ENCODE results near the gene TAF8.

Gene TAF8

GRCh38 chr6:42051268-42051653, 937 bp downstream of the TAF8 start:
- DNase-seq (ENCODE audit: low read depth in 2 of 2), result no peak

GRCh38 chr6:42053601-42054000, 3.3 kb downstream of the TAF8 start:
- DNase-seq (ENCODE audit: low read depth in 2 of 2), result no peak

- DNase-seq (ENCODE audit: low read depth in 2 of 2), result no peak
These were observed 9.4 kb downstream of the TAF8 start for GRCh38 chr6:42059743-42060142.

DNA sequence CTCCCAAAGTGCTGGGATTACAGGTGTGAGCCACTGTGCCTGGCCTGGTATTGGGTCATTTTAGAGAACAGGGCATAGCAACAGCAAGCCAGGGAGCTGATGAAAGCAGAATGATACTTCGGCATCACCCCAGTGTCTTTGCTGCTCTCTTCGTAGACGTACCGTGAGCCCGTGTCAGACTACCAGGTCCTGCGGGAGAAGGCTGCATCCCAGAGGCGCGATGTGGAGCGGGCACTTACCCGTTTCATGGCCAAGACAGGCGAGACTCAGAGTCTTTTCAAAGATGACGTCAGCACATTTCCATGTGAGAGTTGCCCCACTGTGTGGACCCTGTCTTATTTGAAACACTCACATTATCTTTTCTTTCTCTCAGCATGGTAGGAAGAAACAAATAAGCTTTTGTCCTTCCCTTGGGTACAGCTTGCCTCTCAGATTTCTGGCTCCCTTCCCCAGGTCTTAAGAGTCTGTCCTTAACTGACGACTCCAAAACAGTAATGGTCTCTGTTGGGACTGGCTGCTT, 15.9 kb downstream of the TAF8 start:
- DNase-seq (ENCODE audit: low read depth in 2 of 2), result no peak

DNA sequence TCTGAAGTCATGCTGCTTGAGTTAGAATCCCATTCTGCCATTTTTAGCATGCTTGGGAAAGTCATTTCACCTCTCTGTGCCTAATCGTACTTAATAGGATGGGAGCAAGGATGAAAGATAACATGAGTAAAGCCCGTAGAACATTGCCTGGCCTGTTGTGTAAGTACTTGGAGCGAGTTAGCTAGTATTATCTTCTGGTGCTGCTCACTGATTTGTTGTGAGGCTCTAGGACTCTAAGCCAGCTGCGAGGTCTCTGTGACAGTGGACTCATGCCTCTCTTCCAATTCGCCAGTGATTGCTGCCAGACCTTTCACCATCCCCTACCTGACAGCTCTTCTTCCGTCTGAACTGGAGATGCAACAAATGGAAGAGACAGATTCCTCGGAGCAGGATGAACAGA, 17.8 kb downstream of the TAF8 start:
- no peak for DNase-seq (ENCODE audit: low read depth in 2 of 2)

- DNase-seq (ENCODE audit: low read depth in 2 of 2), result no peak
These were observed 18.7 kb downstream of the TAF8 start for GRCh38 chr6:42068872-42069522.

GRCh38 chr6:42071881-42072583, 21.7 kb downstream of the TAF8 start:
- no peak for DNase-seq (ENCODE audit: low read depth in 2 of 2)

DNA sequence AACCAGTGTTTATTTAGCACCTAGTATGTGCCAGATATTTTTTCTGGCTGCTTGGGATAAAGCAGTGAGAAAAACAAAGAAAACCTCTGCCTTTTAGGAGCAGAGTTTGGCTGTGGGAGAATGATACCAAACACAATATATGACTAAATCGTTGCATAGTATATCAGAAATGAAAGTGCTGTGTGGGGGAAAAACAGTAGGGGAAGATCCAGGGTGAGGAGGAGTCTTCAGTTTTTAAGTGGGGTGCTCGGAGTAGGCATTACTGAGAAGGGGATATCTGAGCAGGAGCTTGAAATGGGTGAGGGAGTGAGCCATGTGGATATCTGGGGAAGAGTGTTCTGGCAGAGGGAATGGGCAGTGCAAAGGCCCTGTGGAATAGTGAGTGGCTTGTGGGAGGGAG, 23.0 kb downstream of the TAF8 start:
- DNase-seq (ENCODE audit: low read depth in 2 of 2), result no peak

- peak; percentile 49 to 58 for DNase-seq (ENCODE audit: low read depth in 2 of 2)
These were observed 25.0 kb downstream of the TAF8 start for GRCh38 chr6:42075159-42075838.

DNA sequence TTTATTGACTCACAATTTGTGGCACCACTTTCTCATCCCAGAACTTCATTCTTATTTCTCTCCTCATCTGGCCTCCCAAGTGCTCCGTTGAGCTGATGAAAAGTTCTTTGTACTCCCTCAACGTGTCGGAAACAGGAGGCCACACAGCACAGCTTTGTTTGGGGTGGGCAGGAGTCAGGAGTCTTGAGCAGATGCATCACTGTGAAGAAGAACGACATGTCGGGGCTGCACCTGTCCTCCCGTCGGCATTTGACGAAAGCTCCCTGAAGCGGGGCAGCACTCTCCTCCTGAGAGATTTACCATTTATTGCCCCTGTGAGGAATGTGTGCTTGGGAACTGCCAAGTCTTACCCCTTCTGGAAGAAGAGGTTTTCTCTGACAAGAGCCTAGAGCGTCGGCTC, 28.1 kb downstream of the TAF8 start:
- DNase-seq (ENCODE audit: low read depth in 2 of 2), result no peak

- DNase-seq (ENCODE audit: low read depth in 2 of 2), result no peak
These were observed 29.7 kb downstream of the TAF8 start for GRCh38 chr6:42079941-42080464.

DNA sequence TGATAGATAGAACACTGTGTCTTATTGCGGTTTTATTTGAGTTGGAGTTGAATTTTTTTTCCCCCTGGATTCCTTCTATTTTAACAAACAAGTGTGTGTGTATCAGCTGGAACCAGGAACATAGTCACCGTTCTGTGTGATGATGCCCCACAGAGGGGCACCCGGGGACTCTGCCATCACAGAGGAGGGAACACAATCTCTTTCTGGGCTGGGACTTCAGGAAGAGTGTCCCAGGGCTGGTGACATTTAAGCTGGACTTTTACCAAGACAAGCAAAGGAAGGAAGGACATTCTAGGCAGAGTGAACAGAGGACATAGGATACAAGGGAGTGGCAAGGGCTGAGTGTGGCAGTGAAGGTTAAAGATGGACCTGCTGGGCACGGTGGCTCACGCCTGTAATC, 33.2 kb downstream of the TAF8 start:
- no peak for DNase-seq (ENCODE audit: low read depth in 2 of 2)

- no peak for DNase-seq (ENCODE audit: low read depth in 2 of 2)
These were observed 34.6 kb downstream of the TAF8 start for GRCh38 chr6:42084889-42085288.

DNA sequence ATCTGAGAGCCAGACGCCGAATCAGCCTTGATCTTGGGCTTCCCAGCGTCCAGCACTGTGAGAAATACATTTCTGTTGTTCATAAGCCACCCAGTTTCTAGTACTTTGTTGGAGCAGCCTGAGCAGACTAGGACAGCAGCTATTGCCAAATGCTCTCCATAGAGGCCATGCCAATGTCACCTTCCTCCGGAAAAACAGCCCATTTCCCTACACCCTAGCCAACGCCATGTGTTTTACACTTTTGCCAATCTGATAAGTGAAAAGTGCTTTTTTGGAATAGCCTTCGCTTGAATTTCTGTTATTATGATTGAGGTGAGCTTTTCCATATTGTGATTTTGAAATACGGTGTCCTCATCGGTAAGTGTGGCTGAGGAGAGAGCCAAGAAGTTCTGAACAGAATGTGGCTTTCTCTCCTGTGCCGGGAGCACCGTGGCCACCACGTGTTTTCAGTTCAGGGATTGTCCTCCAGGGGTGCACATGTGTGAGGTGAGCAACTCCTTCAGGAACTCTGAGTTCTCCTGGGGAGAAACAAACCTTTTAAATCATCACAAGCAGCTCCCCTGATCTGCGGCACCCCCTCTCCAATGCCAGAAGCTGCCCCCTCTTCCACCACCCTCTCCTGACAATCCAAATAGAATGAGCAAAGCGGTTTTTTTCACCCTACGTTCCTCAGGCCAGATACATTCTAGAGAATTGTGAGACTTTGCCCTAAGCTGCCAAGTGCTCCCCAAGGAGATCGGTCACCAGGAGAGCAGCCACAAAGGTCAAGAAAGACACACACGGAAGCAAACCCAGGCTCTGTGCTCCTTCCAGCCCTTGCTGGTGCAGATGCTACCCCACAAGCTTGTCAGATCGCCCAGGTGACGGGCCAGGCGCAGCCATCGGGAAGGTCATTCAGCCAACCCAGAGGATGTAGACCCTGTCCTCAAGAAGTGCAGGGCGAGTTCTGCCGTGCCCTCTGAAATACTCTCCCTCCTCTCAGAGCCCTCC, 36.0 kb downstream of the TAF8 start:
- DNase-seq (ENCODE audit: low read depth in 2 of 2), result no peak

DNA sequence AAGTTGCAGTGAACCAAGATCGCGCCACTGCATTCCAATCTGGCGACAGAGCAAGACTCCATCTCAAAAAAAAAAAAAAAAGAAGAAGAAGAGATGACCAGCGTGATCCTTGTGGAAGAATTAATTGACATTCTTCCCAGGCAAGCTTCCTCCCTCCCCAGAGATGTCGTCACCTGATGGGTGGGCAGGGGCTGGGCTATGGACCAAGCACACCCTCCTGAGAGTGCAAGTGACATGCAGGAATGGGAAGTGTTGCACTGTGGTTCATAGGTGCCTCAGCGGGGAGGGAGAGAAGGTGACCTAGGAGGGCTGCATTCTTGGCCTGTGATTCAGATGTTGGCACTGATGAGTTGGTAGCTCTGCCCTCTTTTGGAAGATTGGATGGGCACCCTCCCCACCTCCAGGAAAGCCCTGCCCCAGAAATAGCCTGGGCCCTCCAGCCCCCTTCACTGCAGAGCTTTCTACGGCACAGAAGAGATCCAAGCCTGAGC, 37.8 kb downstream of the TAF8 start:
- no peak for DNase-seq (ENCODE audit: low read depth in 2 of 2)

- no peak for DNase-seq (ENCODE audit: low read depth in 2 of 2)
These were observed 40.7 kb downstream of the TAF8 start for GRCh38 chr6:42090819-42091717.

DNA sequence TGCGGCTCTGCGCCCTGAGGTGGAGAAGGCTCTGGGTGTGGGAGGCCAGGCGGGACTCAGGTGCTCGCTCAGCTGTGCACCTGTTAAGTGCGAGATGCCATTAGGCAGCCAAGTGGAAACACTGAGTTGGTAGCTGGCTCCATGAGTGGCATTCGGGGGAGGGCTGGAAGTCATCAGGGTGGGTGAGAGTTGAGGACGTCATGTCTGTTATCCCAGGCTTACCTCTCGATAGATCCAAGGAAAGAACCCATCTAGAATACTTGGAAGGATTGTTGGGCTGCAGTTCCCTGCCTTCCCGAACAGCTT, 41.3 kb downstream of the TAF8 start:
- DNase-seq (ENCODE audit: low read depth in 2 of 2), result no peak

DNA sequence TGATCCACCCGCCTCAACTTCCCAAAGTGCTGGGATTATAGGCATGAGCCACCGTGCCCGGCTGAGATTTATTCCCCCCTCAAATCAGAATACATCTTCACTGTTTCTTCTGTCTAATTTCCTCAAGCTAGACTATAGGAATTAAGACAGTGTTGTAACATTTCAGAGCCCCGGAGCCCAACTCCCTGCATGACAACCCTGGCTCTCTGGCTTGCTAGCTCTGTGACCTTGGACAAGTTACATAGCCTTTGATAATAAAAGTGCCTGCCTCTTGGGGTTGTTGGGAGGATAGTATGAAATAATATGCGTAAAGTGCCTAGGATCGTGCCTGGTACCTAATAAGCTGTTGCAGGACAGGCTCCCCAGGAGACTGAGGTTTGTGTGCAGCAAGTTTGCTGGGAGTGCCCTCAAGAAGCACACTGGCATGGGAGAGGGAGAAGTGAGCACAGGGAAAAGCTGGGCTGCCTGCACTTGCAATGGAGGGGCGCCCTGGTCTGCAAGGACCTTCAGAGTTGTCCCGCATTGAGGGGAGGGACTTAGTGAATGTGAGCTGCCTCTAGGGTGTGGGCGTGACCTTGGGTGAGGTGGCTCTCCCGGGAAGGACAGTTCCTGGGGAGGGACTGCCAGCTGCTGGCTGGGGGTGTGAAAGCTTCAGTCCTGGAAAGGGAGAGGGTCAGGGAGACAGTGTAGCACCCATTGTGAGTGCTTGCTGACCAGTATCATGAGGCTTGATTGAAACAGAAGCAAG, 43.4 kb downstream of the TAF8 start:
- DNase-seq (ENCODE audit: low read depth in 2 of 2), result no peak

DNA sequence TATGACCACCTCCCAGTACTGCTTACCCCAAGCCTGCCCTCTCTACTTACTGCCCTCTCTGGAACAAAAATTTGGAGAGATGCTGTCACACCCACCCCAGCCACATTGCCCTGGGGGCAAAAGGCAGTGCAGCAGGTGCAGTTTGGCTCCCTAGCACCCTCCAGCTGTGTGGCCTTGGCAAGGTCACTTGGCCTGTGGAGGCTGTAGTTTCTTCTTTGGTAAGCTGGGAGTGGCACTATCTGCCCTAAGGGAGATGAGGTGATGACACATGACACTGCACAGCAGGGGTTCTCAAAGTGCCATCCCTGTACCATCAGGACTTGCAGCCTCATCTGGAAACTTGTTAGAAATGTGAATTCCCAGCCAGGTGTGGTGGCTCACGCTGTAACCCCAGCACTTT, 44.8 kb downstream of the TAF8 start:
- DNase-seq (ENCODE audit: low read depth in 2 of 2), result no peak
